ENCODE results near the gene TM6SF1. TPM values are rescaled to one million over a fixed set of nuclear protein-coding genes. Genes with fewer than 3 reads are reported as not detected.

Gene TM6SF1
- total RNA-seq, 3 donors from 2014 or later (not counting 1 experiment from before 2014, with no cell fraction given), result 10.4 to 15.5 (median 12.6) TPM

DNA sequence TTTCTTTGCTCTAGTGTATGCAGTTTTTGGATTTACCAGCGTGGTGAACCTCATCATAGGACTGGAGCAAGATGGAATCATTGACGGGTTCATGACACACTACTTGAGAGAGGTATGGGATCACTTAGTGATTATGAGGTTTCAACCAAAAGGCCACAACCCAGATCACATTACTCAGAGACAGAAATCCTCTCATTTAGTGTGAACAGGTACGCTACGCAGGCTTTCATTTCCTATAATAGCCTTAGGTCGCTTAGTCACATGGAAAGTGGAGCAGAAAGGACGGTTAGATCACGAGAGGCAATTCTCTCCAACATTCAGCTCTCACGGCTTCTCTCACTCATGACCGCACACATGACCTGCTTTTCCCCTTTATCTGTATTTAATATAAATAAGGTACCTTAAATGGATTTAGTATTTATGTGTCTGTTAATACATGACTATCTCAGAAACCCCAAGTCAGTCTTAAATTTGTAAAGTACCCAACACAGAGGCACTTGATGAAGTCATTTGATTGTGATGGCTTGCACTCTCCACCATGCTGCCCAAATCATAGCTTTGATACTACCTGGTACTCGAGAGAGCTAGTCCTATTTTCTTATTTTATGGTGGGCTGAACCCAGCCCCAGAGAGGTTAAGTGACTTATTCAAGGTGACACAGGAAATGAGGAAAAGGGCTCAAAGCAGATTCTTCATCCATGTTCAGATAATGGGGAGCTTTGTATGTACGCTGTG, 8.6 kb downstream of the TM6SF1 start:
- 92% methylated on average over 9 of the region's 11 CpGs for WGBS (ENCODE audit: insufficient coverage)
- H3K4me1 Mint-ChIP-seq, result peaks cover 0 to 11% of the 10 kb centered on the region in 2 donors
- intact Hi-C loops (cut with micrococcal nuclease), result no loop called here
- DNase-seq, result no peak
- H3K27me3 ChIP-seq (ENCODE audit: control insufficient read depth, insufficient read depth, low read length), result no peaks in the 10 kb centered on the region
- no peaks in the 10 kb centered on the region for H3K27me3 Mint-ChIP-seq (ENCODE audit: low read depth in 2 of 2)
- no peaks in the 10 kb centered on the region for H3K9me3 Mint-ChIP-seq
- no peak for ATAC-seq
- no peak overlapping the region for H3K4me3 ChIP-seq (ENCODE audit: low read length)
- no peak overlapping the region for H3K4me3 Mint-ChIP-seq
- no peaks in the 10 kb centered on the region for H3K4me1 ChIP-seq (ENCODE audit: control insufficient read depth, insufficient read depth, low read length)
- TF ChIP-seq, protein P1, sequence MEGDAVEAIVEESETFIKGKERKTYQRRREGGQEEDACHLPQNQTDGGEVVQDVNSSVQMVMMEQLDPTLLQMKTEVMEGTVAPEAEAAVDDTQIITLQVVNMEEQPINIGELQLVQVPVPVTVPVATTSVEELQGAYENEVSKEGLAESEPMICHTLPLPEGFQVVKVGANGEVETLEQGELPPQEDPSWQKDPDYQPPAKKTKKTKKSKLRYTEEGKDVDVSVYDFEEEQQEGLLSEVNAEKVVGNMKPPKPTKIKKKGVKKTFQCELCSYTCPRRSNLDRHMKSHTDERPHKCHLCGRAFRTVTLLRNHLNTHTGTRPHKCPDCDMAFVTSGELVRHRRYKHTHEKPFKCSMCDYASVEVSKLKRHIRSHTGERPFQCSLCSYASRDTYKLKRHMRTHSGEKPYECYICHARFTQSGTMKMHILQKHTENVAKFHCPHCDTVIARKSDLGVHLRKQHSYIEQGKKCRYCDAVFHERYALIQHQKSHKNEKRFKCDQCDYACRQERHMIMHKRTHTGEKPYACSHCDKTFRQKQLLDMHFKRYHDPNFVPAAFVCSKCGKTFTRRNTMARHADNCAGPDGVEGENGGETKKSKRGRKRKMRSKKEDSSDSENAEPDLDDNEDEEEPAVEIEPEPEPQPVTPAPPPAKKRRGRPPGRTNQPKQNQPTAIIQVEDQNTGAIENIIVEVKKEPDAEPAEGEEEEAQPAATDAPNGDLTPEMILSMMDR (IDR thresholded peaks at IDR 0.05), result no peak
- no peaks in the 10 kb centered on the region for H3K9me3 ChIP-seq (ENCODE audit: control insufficient read depth, insufficient read depth, low read length)
- no peaks in the 10 kb centered on the region for H3K36me3 Mint-ChIP-seq
- no peak overlapping the region for H3K27ac Mint-ChIP-seq
- no peak overlapping the region for H3K27ac ChIP-seq (ENCODE audit: low read length)
- peaks cover 12% of the 10 kb centered on the region for H3K36me3 ChIP-seq (ENCODE audit: control insufficient read depth, insufficient read depth, low read length)

DNA sequence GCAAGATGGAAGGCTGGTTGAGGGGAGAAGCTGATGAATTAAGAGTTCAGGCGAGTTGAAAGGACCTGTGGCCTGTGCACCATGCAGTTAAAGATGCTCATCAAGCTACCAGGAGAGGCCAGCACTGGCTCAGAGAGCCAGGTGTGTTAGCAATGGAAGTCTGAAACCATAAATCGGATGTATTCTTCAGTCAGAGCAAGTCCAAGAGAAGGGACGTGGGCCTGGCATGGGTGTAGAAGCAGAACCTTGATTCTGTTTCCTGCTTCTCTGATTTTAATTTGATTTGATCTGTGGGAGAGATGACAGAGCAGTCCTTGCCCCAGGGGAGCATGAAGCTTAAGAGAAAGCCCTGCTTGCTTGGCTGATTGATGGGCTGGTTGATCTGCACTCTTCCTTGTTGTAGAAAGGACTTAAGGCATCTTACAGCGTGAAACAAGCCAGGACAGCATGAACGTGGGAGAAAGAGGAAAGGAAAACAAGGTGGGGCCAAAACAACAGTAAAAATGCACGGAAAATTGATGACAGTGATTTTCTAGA, 10.9 kb downstream of the TM6SF1 start:
- Mint-ChIP-seq H3K4me1 (no peaks in the 10 kb centered on the region), H3K27me3 (ENCODE audit: low read depth in 2 of 2) (no peaks in the 10 kb centered on the region), H3K36me3 (peaks cover 7% of the 10 kb centered on the region), H3K27ac (no peak overlapping the region), H3K9me3 (no peaks in the 10 kb centered on the region), H3K4me3 (no peak overlapping the region)
- ATAC-seq, result no peak
- TF ChIP-seq, protein P1 (IDR thresholded peaks at IDR 0.05), result no peak
- no peak overlapping the region for H3K27ac ChIP-seq (ENCODE audit: low read length)
- WGBS (ENCODE audit: insufficient coverage), result 80% methylated on average over 6 of the region's 6 CpGs
- no peaks in the 10 kb centered on the region for H3K4me1 ChIP-seq (ENCODE audit: control insufficient read depth, insufficient read depth, low read length)
- no peak for DNase-seq
- no peaks in the 10 kb centered on the region for H3K27me3 ChIP-seq (ENCODE audit: control insufficient read depth, insufficient read depth, low read length)
- intact Hi-C loops (cut with micrococcal nuclease), result no loop called here
- H3K36me3 ChIP-seq (ENCODE audit: control insufficient read depth, insufficient read depth, low read length), result peaks cover 12% of the 10 kb centered on the region
- no peaks in the 10 kb centered on the region for H3K9me3 ChIP-seq (ENCODE audit: control insufficient read depth, insufficient read depth, low read length)
- no peak overlapping the region for H3K4me3 ChIP-seq (ENCODE audit: low read length)

DNA sequence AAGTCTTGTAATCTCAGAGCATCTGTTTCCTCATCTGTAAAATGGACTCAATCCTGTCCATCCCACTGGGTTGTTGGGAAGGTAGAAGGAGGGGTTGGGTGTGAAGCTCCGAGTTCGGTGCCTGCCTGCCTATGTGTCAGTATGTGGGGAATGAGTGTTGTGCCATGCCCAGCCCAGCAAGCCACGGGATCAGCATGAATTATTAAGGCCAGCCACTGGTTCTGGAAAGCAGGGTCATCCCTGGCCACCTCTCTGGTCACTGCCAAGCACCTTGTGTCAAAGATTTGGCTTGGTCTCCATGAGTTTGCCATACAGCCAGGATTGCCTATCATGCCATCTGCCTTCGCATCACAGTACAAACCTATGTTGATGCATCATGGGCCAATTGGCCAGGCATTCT, 11.5 kb downstream of the TM6SF1 start:
- peaks cover 7% of the 10 kb centered on the region for H3K36me3 Mint-ChIP-seq
- no peaks in the 10 kb centered on the region for H3K9me3 Mint-ChIP-seq
- 85% methylated on average over 4 of the region's 4 CpGs for WGBS (ENCODE audit: insufficient coverage)
- no peak overlapping the region for H3K4me3 Mint-ChIP-seq
- H3K36me3 ChIP-seq (ENCODE audit: control insufficient read depth, insufficient read depth, low read length), result peaks cover 12% of the 10 kb centered on the region
- H3K27me3 Mint-ChIP-seq (ENCODE audit: low read depth in 2 of 2), result no peaks in the 10 kb centered on the region
- no peak overlapping the region for H3K27ac Mint-ChIP-seq
- H3K4me1 Mint-ChIP-seq, result no peaks in the 10 kb centered on the region
- DNase-seq (no peak), ATAC-seq (no peak)
- no peak overlapping the region for H3K4me3 ChIP-seq (ENCODE audit: low read length)
- H3K27ac ChIP-seq (ENCODE audit: low read length), result no peak overlapping the region
- no peaks in the 10 kb centered on the region for H3K9me3 ChIP-seq (ENCODE audit: control insufficient read depth, insufficient read depth, low read length)
- H3K4me1 ChIP-seq (ENCODE audit: control insufficient read depth, insufficient read depth, low read length), result no peaks in the 10 kb centered on the region
- H3K27me3 ChIP-seq (ENCODE audit: control insufficient read depth, insufficient read depth, low read length), result no peaks in the 10 kb centered on the region
- TF ChIP-seq, protein P1 (IDR thresholded peaks at IDR 0.05), result no peak
- intact Hi-C loops (cut with micrococcal nuclease), result no loop called here
